ENCODE results near the gene PHF21B. TPM values are rescaled to one million over a fixed set of nuclear protein-coding genes. Genes with fewer than 3 reads are reported as not detected.
"Not testable (repeated sequence)": the region's sequence is repeated elsewhere in the genome, so short reads cannot be mapped to it uniquely, and the experiment has no call there.

Gene PHF21B
- total RNA-seq, 1 donor from 2014 or later = not detected

- no peak for DNase-seq (ENCODE audit: low read depth)
Observed at GRCh38 chr22:44962741-44963454, 46.9 kb downstream of the PHF21B start.

- DNase-seq (ENCODE audit: low read depth) = not testable (repeated sequence)
Observed at GRCh38 chr22:44961682-44962081, 48.1 kb downstream of the PHF21B start.

- no peak for DNase-seq (ENCODE audit: low read depth)
Observed at GRCh38 chr22:44956840-44957767, 52.7 kb downstream of the PHF21B start.

- DNase-seq (ENCODE audit: low read depth) = no peak
Observed at GRCh38 chr22:44955102-44955501, 54.7 kb downstream of the PHF21B start.

- DNase-seq (ENCODE audit: low read depth) = no peak
Observed at GRCh38 chr22:44954149-44954548, 55.7 kb downstream of the PHF21B start.

GRCh38 chr22:44952863-44953746 lies 56.7 kb downstream of the PHF21B start:
- no peak for DNase-seq (ENCODE audit: low read depth)

- no peak for DNase-seq (ENCODE audit: low read depth)
Observed at GRCh38 chr22:44951510-44951816, 58.3 kb downstream of the PHF21B start.

GRCh38 chr22:44950806-44951509 lies 58.8 kb downstream of the PHF21B start:
- DNase-seq (ENCODE audit: low read depth) = no peak

GRCh38 chr22:44947846-44948245 lies 62.0 kb downstream of the PHF21B start:
- no peak for DNase-seq (ENCODE audit: low read depth)

GRCh38 chr22:44947049-44947448 lies 62.8 kb downstream of the PHF21B start:
- no peak for DNase-seq (ENCODE audit: low read depth)

- no peak for DNase-seq (ENCODE audit: low read depth)
Observed at GRCh38 chr22:44944883-44945601, 64.8 kb downstream of the PHF21B start.

- no peak for DNase-seq (ENCODE audit: low read depth)
Observed at GRCh38 chr22:44943701-44944324, 66.0 kb downstream of the PHF21B start.

- DNase-seq (ENCODE audit: low read depth) = no peak
Observed at GRCh38 chr22:44942979-44943700, 66.7 kb downstream of the PHF21B start.

GRCh38 chr22:44942056-44942455 lies 67.7 kb downstream of the PHF21B start:
- DNase-seq (ENCODE audit: low read depth) = no peak

GRCh38 chr22:44941207-44941606 lies 68.6 kb downstream of the PHF21B start:
- DNase-seq (ENCODE audit: low read depth) = no peak

- DNase-seq (ENCODE audit: low read depth) = no peak
Observed at GRCh38 chr22:44940130-44940529, 69.7 kb downstream of the PHF21B start.

- DNase-seq (ENCODE audit: low read depth) = no peak
Observed at GRCh38 chr22:44939451-44939850, 70.4 kb downstream of the PHF21B start.

GRCh38 chr22:44938886-44939285 lies 70.9 kb downstream of the PHF21B start:
- no peak for DNase-seq (ENCODE audit: low read depth)

GRCh38 chr22:44937216-44937615 lies 72.6 kb downstream of the PHF21B start:
- no peak for DNase-seq (ENCODE audit: low read depth)

GRCh38 chr22:44936201-44936600 lies 73.6 kb downstream of the PHF21B start:
- no peak for DNase-seq (ENCODE audit: low read depth)
